Fibroblast of lung (primary cell): ENCODE results near the gene C1orf50.

Experiments used
- EZH2 ChIP-seq: IDR thresholded peaks from 2 replicates; pipeline ENCODE4 v1.5.1; 2012; ENCODE audit warnings: low read length, control low read depth, mild to moderate bottlenecking; ENCODE audit errors: missing control alignments
- TF ChIP-seq, protein P1 (sequence below), 2 donors: IDR thresholded peaks in 1 of 2; conservative IDR thresholded peaks in 1 of 2; 1 replicate in 1 of 2; 2 replicates in 1 of 2; pipeline ENCODE4 v1.5.1; 2011 to 2012; ENCODE audit warnings: low read length in 2 of 2, control low read depth in 1 of 2, inconsistent platforms in 1 of 2, low read depth in 1 of 2, mild to moderate bottlenecking in 1 of 2

DNA sequence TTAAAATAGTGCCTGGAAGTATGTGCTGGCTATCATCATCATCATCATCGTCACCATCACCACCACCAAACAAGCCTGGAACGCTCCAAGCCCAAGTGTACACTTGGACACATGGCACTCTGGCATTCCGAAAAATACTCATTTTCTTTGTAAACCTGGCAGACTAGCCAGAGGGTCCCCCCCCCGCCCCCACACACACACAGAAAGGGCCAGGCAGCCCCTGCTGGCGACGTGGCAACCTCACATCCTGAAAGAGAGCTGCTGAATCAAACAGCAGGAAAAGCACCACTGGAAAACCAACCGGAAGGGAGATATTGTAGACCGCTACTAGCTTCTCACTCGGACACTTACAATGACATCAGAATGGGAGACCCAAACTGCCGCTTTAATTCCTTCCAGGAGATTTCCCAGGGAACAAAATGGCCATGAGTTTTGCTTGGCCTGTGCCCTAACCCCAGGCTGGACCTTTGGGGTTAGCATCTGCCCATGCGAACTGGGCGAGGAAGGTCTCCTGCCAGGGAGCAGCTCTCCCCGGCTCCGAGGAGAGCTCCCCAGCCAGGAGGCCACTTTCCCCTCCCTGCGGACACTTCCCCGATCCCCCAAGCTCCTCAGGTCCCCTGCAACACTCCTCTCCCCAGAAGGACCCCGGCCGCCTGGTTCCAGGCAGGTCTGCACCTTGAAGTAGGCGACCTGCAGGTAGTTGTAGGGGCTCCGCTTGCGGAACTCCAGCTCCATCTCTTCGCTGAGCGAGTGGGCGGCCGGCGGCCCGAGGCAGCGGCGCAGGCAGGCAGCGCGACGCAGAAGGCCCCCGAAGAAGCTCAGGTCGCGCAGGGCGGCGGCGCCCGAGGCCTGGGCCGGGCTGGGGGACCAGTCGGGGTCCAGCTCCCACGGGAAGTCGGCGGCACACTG, 963 bp upstream of the C1orf50 start:
- TF ChIP-seq, protein P1, sequence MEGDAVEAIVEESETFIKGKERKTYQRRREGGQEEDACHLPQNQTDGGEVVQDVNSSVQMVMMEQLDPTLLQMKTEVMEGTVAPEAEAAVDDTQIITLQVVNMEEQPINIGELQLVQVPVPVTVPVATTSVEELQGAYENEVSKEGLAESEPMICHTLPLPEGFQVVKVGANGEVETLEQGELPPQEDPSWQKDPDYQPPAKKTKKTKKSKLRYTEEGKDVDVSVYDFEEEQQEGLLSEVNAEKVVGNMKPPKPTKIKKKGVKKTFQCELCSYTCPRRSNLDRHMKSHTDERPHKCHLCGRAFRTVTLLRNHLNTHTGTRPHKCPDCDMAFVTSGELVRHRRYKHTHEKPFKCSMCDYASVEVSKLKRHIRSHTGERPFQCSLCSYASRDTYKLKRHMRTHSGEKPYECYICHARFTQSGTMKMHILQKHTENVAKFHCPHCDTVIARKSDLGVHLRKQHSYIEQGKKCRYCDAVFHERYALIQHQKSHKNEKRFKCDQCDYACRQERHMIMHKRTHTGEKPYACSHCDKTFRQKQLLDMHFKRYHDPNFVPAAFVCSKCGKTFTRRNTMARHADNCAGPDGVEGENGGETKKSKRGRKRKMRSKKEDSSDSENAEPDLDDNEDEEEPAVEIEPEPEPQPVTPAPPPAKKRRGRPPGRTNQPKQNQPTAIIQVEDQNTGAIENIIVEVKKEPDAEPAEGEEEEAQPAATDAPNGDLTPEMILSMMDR (conservative IDR thresholded peaks at IDR 0.05 in 1 of 2, IDR thresholded peaks at IDR 0.05 in 1 of 2; ENCODE audit: low read depth in 1 of 2, low read length in 2 of 2) = peak; percentile 60 to 66
- no peak for TF ChIP-seq EZH2
